Measurements from ENCODE around the gene ZFC3H1.

ZFC3H1 gene, protein sequence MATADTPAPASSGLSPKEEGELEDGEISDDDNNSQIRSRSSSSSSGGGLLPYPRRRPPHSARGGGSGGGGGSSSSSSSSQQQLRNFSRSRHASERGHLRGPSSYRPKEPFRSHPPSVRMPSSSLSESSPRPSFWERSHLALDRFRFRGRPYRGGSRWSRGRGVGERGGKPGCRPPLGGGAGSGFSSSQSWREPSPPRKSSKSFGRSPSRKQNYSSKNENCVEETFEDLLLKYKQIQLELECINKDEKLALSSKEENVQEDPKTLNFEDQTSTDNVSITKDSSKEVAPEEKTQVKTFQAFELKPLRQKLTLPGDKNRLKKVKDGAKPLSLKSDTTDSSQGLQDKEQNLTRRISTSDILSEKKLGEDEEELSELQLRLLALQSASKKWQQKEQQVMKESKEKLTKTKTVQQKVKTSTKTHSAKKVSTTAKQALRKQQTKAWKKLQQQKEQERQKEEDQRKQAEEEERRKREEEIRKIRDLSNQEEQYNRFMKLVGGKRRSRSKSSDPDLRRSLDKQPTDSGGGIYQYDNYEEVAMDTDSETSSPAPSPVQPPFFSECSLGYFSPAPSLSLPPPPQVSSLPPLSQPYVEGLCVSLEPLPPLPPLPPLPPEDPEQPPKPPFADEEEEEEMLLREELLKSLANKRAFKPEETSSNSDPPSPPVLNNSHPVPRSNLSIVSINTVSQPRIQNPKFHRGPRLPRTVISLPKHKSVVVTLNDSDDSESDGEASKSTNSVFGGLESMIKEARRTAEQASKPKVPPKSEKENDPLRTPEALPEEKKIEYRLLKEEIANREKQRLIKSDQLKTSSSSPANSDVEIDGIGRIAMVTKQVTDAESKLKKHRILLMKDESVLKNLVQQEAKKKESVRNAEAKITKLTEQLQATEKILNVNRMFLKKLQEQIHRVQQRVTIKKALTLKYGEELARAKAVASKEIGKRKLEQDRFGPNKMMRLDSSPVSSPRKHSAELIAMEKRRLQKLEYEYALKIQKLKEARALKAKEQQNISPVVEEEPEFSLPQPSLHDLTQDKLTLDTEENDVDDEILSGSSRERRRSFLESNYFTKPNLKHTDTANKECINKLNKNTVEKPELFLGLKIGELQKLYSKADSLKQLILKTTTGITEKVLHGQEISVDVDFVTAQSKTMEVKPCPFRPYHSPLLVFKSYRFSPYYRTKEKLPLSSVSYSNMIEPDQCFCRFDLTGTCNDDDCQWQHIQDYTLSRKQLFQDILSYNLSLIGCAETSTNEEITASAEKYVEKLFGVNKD (N-terminal part only)

DNA sequence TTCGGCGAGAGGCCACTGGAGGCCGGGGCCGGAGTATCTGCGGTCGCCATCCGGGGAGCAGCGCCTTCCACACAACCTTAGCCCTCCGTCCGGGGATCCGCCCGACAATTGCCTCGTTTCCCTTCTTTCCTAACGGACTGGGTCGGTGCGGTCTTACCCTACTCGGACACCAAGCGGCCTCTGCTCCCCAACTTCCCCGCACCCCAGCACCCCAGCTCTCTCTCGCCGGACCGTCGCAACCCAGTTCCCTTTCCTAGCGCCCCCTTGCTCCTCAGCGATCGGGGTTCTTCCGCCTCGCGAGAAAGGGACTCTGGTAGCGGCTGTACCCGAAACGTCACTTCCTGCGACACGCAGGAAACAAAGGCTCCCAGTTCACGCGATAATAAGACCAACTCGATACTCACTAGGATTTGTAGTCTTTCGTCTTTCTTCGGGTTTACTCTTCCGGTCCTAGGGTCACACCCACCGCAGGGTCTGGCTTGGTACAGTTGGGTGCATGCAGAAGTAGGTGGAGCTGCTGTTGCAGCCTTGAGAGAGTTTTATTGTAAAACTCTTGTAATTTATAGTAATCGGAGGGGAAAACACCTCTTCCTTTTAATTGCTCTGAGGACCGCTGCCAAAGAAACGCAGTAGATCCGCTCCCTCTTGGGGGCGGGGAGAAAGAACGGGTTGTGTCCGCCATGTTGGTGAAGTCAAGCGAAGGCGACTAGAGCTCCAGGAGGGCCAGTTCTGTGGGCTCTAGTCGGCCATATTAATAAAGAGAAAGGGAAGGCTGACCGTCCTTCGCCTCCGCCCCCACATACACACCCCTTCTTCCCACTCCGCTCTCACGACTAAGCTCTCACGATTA lies at the start of gene ZFC3H1, which contains the start of gene THAP2:
ZFC3H1 (minus strand) TSS at position 288 of the 850 bp plus-strand sequence; CDS start at position 50, 238 bp downstream.
THAP2 (plus strand) TSS at position 741 of the 850 bp plus-strand sequence. CDS start 209 bp downstream, outside the sequence.
- peak; percentile 94 for ATAC-seq
- peak; percentile 78 for TF ChIP-seq ZNF70 (CRISPR knock-in tag; IDR thresholded peaks at IDR 0.05)
- TF ChIP-seq OSR1 (CRISPR knock-in tag; IDR thresholded peaks at IDR 0.05): no peak
- TF ChIP-seq GLIS3 (CRISPR knock-in tag; IDR thresholded peaks at IDR 0.05): 0 out of 2 replicates have a peak, but pooled peaks have one; percentile 16
- TF ChIP-seq ZNF565 (CRISPR knock-in tag; conservative IDR thresholded peaks at IDR 0.05; ENCODE audit: low read depth): 0 out of 2 replicates have a peak, but pooled peaks have one; percentile 68
- TF ChIP-seq, protein P1, sequence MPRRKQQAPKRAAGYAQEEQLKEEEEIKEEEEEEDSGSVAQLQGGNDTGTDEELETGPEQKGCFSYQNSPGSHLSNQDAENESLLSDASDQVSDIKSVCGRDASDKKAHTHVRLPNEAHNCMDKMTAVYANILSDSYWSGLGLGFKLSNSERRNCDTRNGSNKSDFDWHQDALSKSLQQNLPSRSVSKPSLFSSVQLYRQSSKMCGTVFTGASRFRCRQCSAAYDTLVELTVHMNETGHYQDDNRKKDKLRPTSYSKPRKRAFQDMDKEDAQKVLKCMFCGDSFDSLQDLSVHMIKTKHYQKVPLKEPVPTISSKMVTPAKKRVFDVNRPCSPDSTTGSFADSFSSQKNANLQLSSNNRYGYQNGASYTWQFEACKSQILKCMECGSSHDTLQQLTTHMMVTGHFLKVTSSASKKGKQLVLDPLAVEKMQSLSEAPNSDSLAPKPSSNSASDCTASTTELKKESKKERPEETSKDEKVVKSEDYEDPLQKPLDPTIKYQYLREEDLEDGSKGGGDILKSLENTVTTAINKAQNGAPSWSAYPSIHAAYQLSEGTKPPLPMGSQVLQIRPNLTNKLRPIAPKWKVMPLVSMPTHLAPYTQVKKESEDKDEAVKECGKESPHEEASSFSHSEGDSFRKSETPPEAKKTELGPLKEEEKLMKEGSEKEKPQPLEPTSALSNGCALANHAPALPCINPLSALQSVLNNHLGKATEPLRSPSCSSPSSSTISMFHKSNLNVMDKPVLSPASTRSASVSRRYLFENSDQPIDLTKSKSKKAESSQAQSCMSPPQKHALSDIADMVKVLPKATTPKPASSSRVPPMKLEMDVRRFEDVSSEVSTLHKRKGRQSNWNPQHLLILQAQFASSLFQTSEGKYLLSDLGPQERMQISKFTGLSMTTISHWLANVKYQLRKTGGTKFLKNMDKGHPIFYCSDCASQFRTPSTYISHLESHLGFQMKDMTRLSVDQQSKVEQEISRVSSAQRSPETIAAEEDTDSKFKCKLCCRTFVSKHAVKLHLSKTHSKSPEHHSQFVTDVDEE (CRISPR knock-in tag; IDR thresholded peaks at IDR 0.05): peak; percentile 20; the same call in 1 of the 2 replicates
- TF ChIP-seq BACH2 (CRISPR knock-in tag; IDR thresholded peaks at IDR 0.05; ENCODE audit: borderline replicate concordance): no peak
- TF ChIP-seq, protein P2, sequence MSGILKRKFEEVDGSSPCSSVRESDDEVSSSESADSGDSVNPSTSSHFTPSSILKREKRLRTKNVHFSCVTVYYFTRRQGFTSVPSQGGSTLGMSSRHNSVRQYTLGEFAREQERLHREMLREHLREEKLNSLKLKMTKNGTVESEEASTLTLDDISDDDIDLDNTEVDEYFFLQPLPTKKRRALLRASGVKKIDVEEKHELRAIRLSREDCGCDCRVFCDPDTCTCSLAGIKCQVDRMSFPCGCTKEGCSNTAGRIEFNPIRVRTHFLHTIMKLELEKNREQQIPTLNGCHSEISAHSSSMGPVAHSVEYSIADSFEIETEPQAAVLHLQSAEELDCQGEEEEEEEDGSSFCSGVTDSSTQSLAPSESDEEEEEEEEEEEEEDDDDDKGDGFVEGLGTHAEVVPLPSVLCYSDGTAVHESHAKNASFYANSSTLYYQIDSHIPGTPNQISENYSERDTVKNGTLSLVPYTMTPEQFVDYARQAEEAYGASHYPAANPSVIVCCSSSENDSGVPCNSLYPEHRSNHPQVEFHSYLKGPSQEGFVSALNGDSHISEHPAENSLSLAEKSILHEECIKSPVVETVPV (CRISPR knock-in tag; IDR thresholded peaks at IDR 0.05): no peak
- TF ChIP-seq, protein P3, sequence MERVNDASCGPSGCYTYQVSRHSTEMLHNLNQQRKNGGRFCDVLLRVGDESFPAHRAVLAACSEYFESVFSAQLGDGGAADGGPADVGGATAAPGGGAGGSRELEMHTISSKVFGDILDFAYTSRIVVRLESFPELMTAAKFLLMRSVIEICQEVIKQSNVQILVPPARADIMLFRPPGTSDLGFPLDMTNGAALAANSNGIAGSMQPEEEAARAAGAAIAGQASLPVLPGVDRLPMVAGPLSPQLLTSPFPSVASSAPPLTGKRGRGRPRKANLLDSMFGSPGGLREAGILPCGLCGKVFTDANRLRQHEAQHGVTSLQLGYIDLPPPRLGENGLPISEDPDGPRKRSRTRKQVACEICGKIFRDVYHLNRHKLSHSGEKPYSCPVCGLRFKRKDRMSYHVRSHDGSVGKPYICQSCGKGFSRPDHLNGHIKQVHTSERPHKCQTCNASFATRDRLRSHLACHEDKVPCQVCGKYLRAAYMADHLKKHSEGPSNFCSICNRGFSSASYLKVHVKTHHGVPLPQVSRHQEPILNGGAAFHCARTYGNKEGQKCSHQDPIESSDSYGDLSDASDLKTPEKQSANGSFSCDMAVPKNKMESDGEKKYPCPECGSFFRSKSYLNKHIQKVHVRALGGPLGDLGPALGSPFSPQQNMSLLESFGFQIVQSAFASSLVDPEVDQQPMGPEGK (CRISPR knock-in tag; IDR thresholded peaks at IDR 0.05; ENCODE audit: borderline replicate concordance): no peak
- 0 out of 2 replicates have a peak, but pooled peaks have one; percentile 8 for TF ChIP-seq ZFP30 (CRISPR knock-in tag; IDR thresholded peaks at IDR 0.05)
- 0 out of 2 replicates have a peak, but pooled peaks have one; percentile 57 for TF ChIP-seq ARNTL (CRISPR knock-in tag; IDR thresholded peaks at IDR 0.05; ENCODE audit: borderline replicate concordance, low read depth)

DNA sequence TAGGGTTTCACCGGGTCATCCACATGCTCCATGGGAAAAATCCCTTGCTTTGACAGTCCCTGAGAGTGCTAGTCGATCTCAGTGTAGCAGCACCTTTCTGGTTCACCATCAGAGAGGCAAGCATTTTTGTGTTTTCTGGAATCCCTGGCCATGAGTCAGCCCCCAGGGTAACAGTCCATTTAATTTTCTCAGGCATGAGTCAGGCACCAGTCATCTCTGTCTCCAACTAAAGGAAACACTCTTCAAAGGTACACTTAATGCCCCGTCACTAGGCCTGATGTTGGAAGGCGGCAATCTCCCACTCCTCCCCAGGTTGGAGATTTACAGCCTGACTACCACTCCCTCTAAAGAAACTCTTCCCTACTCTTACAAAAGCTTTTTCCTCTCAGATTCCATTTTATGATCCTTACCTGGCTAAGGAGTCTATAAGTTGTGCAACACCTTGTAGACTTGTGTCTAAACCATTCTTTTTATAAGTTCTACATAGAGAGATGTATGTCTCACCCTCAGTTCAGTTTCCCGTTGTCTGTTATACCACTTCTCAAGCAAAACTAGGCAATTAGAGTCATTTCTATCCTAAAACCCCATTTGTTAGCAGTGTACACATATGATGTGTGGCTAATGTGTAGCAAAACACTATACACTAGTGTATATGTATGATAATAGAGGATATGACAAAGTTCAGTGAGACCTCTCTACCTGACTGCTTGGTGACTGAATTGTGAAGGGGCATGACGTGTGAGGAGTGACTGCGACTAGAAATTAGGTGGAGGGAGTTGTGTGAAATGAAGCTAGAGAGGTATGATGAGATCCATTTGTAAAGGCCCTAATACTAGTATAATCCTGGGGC lies 46.9 kb upstream of the ZFC3H1 start:
- TF ChIP-seq GLIS3 (CRISPR knock-in tag; IDR thresholded peaks at IDR 0.05) (no peak), BACH2 (CRISPR knock-in tag; IDR thresholded peaks at IDR 0.05; ENCODE audit: borderline replicate concordance) (no peak), ESRRG (CRISPR knock-in tag; IDR thresholded peaks at IDR 0.05) (no peak), CSDC2 (CRISPR knock-in tag; IDR thresholded peaks at IDR 0.05) (no peak), ISL1 (CRISPR knock-in tag; IDR thresholded peaks at IDR 0.05) (peak; percentile 34; the same call in 1 of the 2 replicates)
- TF ChIP-seq, protein P4, sequence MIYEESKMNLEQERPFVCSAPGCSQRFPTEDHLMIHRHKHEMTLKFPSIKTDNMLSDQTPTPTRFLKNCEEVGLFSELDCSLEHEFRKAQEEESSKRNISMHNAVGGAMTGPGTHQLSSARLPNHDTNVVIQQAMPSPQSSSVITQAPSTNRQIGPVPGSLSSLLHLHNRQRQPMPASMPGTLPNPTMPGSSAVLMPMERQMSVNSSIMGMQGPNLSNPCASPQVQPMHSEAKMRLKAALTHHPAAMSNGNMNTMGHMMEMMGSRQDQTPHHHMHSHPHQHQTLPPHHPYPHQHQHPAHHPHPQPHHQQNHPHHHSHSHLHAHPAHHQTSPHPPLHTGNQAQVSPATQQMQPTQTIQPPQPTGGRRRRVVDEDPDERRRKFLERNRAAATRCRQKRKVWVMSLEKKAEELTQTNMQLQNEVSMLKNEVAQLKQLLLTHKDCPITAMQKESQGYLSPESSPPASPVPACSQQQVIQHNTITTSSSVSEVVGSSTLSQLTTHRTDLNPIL (CRISPR knock-in tag; IDR thresholded peaks at IDR 0.05; ENCODE audit: low read depth): no peak
- TF ChIP-seq, protein P3 (CRISPR knock-in tag; IDR thresholded peaks at IDR 0.05; ENCODE audit: borderline replicate concordance): no peak
- peak; percentile 98 for ATAC-seq

All from SK-N-SH treated with all-trans-retinoic acid at 6 μM for 48 hours (cell line).